Right ventricle myocardium superior (tissue), 1 donor: Measurements from ENCODE around the gene DCXR. TPM values are rescaled to one million over a fixed set of nuclear protein-coding genes. Genes with fewer than 3 reads are reported as not detected.

Source experiments
- ATAC-seq: fragments of 200-7000 bp; cut with Tn5 transposase; one replicate; pipeline ENCODE4 v1.9.1; 2020; ENCODE audit warnings: mild to moderate bottlenecking; ENCODE audit not compliant: poor library complexity
- DNase-seq: peaks from one replicate; pipeline ENCODE4 v3.0.0-alpha.2; 2020
- intact Hi-C: fragments of 100-400 bp; cut with DNase I; formaldehyde crosslinking; loops from one replicate; pipeline ENCODE4 v1.11.2; 2022
- total RNA-seq: library from RNA; stranded (reverse); fragmentation: NEBNext Ultra II Directional; extraction: Animal tissue kit (Norgen Biotek cat#: 25700); gene quantifications from one replicate; pipeline ENCODE4 v1.2.1, GENCODE V29; 2021
- donor health status: DM: no; HTN: yes; CAD: no; lungs with severe emphysema.

Gene DCXR
- total RNA-seq, 1 donor from 2014 or later: 178 TPM

GRCh38 chr17:82031303-82031884, 6.1 kb downstream of the DCXR start, which contains the start of gene RAC3:
TSS of gene RAC3 (plus strand) at chr17:82031678. CDS start at chr17:82031762, 84 bp downstream.
- DNase-seq: no peak
- ATAC-seq: no peak
- intact Hi-C loops: no loop called here

- ATAC-seq (peak; percentile 92), DNase-seq (peak; percentile 90)
- intact Hi-C loops: no loop called here
Measured at GRCh38 chr17:82030470-82031302, 6.8 kb downstream of the DCXR start.

- DNase-seq (no peak), ATAC-seq (peak; percentile 1)
- intact Hi-C loops: loop anchor here (2.0 kb wide), 1 partner anchor 125 kb away; no protein-coding TSS in a partner anchor
Measured at GRCh38 chr17:82029990-82030469, 7.5 kb downstream of the DCXR start.

- DNase-seq: peak; percentile 76
- intact Hi-C loops: loop anchor here (2.0 kb wide), 1 partner anchor 125 kb away; no protein-coding TSS in a partner anchor
- ATAC-seq: peak; percentile 55
Measured at GRCh38 chr17:82029391-82029790, 8.1 kb downstream of the DCXR start.

GRCh38 chr17:82028966-82029365, 8.5 kb downstream of the DCXR start:
- no peak for DNase-seq
- no peak for ATAC-seq
- intact Hi-C loops: loop anchor here (2.0 kb wide), 1 partner anchor 126 kb away; no protein-coding TSS in a partner anchor

- ATAC-seq (no peak), DNase-seq (no peak)
- intact Hi-C loops: loop anchor here (2.0 kb wide), 1 partner anchor 127 kb away; no protein-coding TSS in a partner anchor
Measured at GRCh38 chr17:82028246-82028645, 9.3 kb downstream of the DCXR start.

GRCh38 chr17:82025401-82026107, 11.9 kb downstream of the DCXR start:
- intact Hi-C loops: no loop called here
- DNase-seq (no peak), ATAC-seq (no peak)

GRCh38 chr17:82024859-82025258, 12.6 kb downstream of the DCXR start:
- intact Hi-C loops: no loop called here
- no peak for ATAC-seq
- no peak for DNase-seq

- DNase-seq (peak; percentile 44), ATAC-seq (peak; percentile 1)
- intact Hi-C loops: no loop called here
Measured at GRCh38 chr17:82023447-82024241, 13.9 kb downstream of the DCXR start.

GRCh38 chr17:82022981-82023446, 14.5 kb downstream of the DCXR start, which contains the start of gene LRRC45:
TSS of gene LRRC45 (plus strand) at chr17:82023305. CDS start at chr17:82023644, 339 bp downstream.
- ATAC-seq (peak; percentile 91), DNase-seq (peak; percentile 100)
- intact Hi-C loops: no loop called here

GRCh38 chr17:82022310-82022980, 15.1 kb downstream of the DCXR start, which contains the start of gene CENPX:
TSS of gene CENPX (minus strand) at chr17:82022878. CDS start at chr17:82022861, 17 bp downstream.
- intact Hi-C loops: no loop called here
- ATAC-seq: no peak
- DNase-seq: no peak

- no peak for ATAC-seq
- DNase-seq: no peak
- intact Hi-C loops: loop anchor here (2.0 kb wide), 1 partner anchor 63 kb away; no protein-coding TSS in a partner anchor
Measured at GRCh38 chr17:82021900-82022309, 15.6 kb downstream of the DCXR start.

- intact Hi-C loops: loop anchor here (2.0 kb wide), 1 partner anchor 63 kb away; no protein-coding TSS in a partner anchor
- peak; percentile 83 for DNase-seq
- ATAC-seq: peak; percentile 30
Measured at GRCh38 chr17:82021107-82021899, 16.2 kb downstream of the DCXR start.

GRCh38 chr17:82020572-82021106, 16.9 kb downstream of the DCXR start:
- DNase-seq: no peak
- ATAC-seq: no peak
- intact Hi-C loops: loop anchor here (2.0 kb wide), 1 partner anchor 62 kb away; no protein-coding TSS in a partner anchor

- intact Hi-C loops: loop anchor here (2.0 kb wide), 1 partner anchor 61 kb away; no protein-coding TSS in a partner anchor
- DNase-seq (peak; percentile 76), ATAC-seq (no peak)
Measured at GRCh38 chr17:82019690-82020571, 17.6 kb downstream of the DCXR start.
